Right atrium auricular region (tissue), 2 donors: ENCODE data around the gene CLCN4. TPM values are rescaled to one million over a fixed set of nuclear protein-coding genes. Genes with fewer than 3 reads are reported as not detected.

Source experiments
- DNase-seq: peaks from one replicate; pipeline ENCODE4 v3.0.0-alpha.2; 2019; ENCODE audit warnings: low spot score
- H3K27ac ChIP-seq, 2 donors: fragments of 200-600 bp; sonication (generic); 1 replicate in 1 of 2; 2 replicates in 1 of 2; pipeline ENCODE4 v1.5.1; 2016 to 2019
- H3K27me3 ChIP-seq, 2 donors: fragments of 200-600 bp; sonication (generic); one replicate each; pipeline versions ENCODE4 v1.5.1 to v1.6.0; 2017 to 2019
- H3K36me3 ChIP-seq: fragments of 200-600 bp; sonication (generic); one replicate; pipeline ENCODE4 v1.5.1; 2016
- H3K4me1 ChIP-seq, 2 donors: fragments of 200-600 bp; sonication (generic); one replicate each; pipeline versions ENCODE4 v1.5.1 to v1.6.0; 2017 to 2019
- H3K4me3 ChIP-seq, 2 donors: fragments of 200-600 bp; sonication (generic); 1 replicate in 1 of 2; 2 replicates in 1 of 2; pipeline ENCODE4 v1.5.1; 2017 to 2019; ENCODE audit warnings: mild to moderate bottlenecking in 1 of 2, moderate library complexity in 1 of 2
- H3K9me3 ChIP-seq, 2 donors: fragments of 200-600 bp; sonication (generic); one replicate each; pipeline ENCODE4 v1.5.1; 2019
- CTCF ChIP-seq, 2 donors: fragments of 200-600 bp; sonication (generic); IDR thresholded peaks; one replicate each; pipeline ENCODE4 v1.5.1; 2019; ENCODE audit warnings: antibody characterized with exemption in 2 of 2
- total RNA-seq, 2 donors: library from RNA; depleted of rRNA; stranded (reverse); fragments of >200 nt; gene quantifications; one replicate each; pipeline ENCODE4 v1.1.0, GENCODE V29; 2016

The CLCN4 gene
- total RNA-seq, 2 donors from 2014 or later, result 15.6 to 37.6 TPM

GRCh38 chrX:10259716-10260115 lies 102.9 kb downstream of the CLCN4 start:
- H3K9me3 ChIP-seq, result peaks cover 0 to 4% of the 10 kb centered on the region in 2 donors
- TF ChIP-seq CTCF (IDR thresholded peaks at IDR 0.05), result no peak
- no peak for DNase-seq
- H3K27ac ChIP-seq, result no peak overlapping the region
- no peak overlapping the region for H3K4me3 ChIP-seq
- H3K4me1 ChIP-seq, result no peaks in the 10 kb centered on the region
- no peaks in the 10 kb centered on the region for H3K36me3 ChIP-seq
- H3K27me3 ChIP-seq, result no peaks in the 10 kb centered on the region

DNA sequence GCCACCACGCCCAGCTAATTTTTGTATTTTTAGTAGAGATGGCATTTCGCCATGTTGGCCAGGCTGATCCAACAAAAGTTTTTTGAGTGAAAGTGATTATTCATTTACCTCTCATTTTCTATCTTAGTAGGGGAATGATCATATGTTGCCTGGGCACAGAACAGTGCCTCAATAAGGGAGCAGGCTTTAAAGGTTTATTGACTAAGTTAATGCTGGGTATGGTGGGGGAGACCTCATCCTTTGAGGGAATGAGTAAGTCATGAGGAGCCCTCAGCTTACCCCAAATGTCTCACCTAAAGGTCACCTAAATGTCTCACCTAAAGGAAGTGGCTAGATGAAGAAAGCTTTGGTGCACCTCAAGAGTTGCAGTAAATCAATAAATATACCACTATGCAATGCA lies 109.0 kb downstream of the CLCN4 start:
- H3K27me3 ChIP-seq, result no peaks in the 10 kb centered on the region
- peaks cover 0 to 4% of the 10 kb centered on the region in 2 donors for H3K9me3 ChIP-seq
- H3K36me3 ChIP-seq, result no peaks in the 10 kb centered on the region
- no peaks in the 10 kb centered on the region for H3K4me1 ChIP-seq
- no peak for DNase-seq
- H3K27ac ChIP-seq, result no peak overlapping the region
- no peak for TF ChIP-seq CTCF (IDR thresholded peaks at IDR 0.05)
- H3K4me3 ChIP-seq, result no peak overlapping the region

GRCh38 chrX:10278716-10279115 lies 121.9 kb downstream of the CLCN4 start:
- no peak overlapping the region for H3K4me3 ChIP-seq
- no peak for DNase-seq
- no peak for TF ChIP-seq CTCF (IDR thresholded peaks at IDR 0.05)
- no peak overlapping the region for H3K27ac ChIP-seq
- H3K36me3 ChIP-seq, result no peaks in the 10 kb centered on the region
- H3K27me3 ChIP-seq, result no peaks in the 10 kb centered on the region
- no peaks in the 10 kb centered on the region for H3K4me1 ChIP-seq
- no peaks in the 10 kb centered on the region for H3K9me3 ChIP-seq

- Histone ChIP-seq H3K4me1 (no peaks in the 10 kb centered on the region), H3K9me3 (no peaks in the 10 kb centered on the region), H3K27ac (no peak overlapping the region), H3K36me3 (no peaks in the 10 kb centered on the region), H3K4me3 (no peak overlapping the region), H3K27me3 (no peaks in the 10 kb centered on the region)
- TF ChIP-seq CTCF (IDR thresholded peaks at IDR 0.05), result no peak
- no peak for DNase-seq
These were observed 123.3 kb downstream of the CLCN4 start for GRCh38 chrX:10280071-10280470.

- DNase-seq, result no peak
- Histone ChIP-seq H3K4me3 (no peak overlapping the region), H3K4me1 (no peaks in the 10 kb centered on the region), H3K27ac (no peak overlapping the region), H3K36me3 (no peaks in the 10 kb centered on the region), H3K9me3 (no peaks in the 10 kb centered on the region), H3K27me3 (no peaks in the 10 kb centered on the region)
- no peak for TF ChIP-seq CTCF (IDR thresholded peaks at IDR 0.05)
These were observed 125.7 kb downstream of the CLCN4 start for GRCh38 chrX:10282490-10282889.

DNA sequence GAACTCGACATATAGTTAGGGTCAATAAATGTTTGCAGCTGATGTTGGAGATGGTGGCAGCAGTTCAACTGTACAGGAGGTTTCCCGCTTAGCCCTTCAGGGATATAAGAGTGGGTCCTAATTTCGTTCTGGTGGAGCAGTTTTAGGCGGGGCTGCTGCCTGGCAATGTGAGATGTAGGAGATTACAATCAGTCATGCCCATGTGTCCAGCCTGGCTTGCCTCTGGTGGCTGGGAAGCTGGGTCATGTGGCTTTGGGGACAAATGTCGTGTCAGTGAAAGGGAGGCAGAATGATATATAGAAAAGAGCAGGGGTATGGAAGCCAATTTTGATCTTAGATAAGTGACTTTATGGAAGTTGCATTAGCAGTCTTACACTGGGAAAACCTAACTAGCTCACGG lies 129.4 kb downstream of the CLCN4 start:
- Histone ChIP-seq H3K4me3 (no peak overlapping the region), H3K27ac (no peak overlapping the region), H3K27me3 (no peaks in the 10 kb centered on the region), H3K9me3 (no peaks in the 10 kb centered on the region), H3K4me1 (no peaks in the 10 kb centered on the region), H3K36me3 (no peaks in the 10 kb centered on the region)
- no peak for DNase-seq
- TF ChIP-seq CTCF (IDR thresholded peaks at IDR 0.05), result no peak
